ENCODE data around the gene OR52N2. TPM values are rescaled to one million over a fixed set of nuclear protein-coding genes. Genes with fewer than 3 reads are reported as not detected.

The OR52N2 gene
- total RNA-seq, 1 donor from 2014 or later: not detected

DNA sequence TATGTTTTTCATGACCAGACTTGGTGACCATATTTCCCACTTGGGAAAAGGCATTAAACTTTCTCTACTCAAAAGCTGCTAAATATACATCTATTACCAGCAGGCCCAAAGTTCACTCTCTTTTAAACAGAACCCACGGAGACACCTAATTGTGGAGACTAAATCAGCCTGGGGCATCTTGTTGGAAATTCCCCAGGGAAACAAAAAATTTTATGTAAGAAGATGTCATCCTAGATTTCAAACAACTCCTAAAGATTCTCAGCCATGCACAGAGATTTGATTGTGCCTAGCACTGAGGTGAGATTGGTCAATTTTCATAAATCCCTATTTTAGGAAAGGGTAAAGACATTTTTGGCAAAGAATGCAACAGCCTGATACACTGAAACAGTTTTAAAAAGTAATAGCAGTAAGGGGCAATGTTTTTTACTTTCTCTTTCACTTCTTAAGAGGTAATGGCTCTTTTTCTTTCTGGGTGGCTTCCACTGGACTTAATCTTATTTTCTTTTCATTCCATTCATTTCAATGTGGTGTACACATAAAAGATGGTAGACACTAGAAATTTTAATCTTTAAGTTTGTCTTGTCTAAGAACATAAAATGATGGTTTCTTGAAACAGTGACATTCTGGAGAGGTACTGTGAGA lies 9.6 kb downstream of the OR52N2 start:
- H3K9me3 Mint-ChIP-seq (ENCODE audit: unreplicated experiment): no peaks in the 10 kb centered on the region
- H3K4me1 Mint-ChIP-seq (ENCODE audit: unreplicated experiment): peaks cover 7% of the 10 kb centered on the region
- H3K4me3 Mint-ChIP-seq (ENCODE audit: unreplicated experiment): peak overlapping the region; percentile 41
- H3K27ac Mint-ChIP-seq (ENCODE audit: unreplicated experiment): no peak overlapping the region
- DNase-seq (ENCODE audit: extremely low spot score, unreplicated experiment): no peak
- TF ChIP-seq, protein P1, sequence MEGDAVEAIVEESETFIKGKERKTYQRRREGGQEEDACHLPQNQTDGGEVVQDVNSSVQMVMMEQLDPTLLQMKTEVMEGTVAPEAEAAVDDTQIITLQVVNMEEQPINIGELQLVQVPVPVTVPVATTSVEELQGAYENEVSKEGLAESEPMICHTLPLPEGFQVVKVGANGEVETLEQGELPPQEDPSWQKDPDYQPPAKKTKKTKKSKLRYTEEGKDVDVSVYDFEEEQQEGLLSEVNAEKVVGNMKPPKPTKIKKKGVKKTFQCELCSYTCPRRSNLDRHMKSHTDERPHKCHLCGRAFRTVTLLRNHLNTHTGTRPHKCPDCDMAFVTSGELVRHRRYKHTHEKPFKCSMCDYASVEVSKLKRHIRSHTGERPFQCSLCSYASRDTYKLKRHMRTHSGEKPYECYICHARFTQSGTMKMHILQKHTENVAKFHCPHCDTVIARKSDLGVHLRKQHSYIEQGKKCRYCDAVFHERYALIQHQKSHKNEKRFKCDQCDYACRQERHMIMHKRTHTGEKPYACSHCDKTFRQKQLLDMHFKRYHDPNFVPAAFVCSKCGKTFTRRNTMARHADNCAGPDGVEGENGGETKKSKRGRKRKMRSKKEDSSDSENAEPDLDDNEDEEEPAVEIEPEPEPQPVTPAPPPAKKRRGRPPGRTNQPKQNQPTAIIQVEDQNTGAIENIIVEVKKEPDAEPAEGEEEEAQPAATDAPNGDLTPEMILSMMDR (IDR thresholded peaks at IDR 0.05): no peak
- H3K27me3 Mint-ChIP-seq (ENCODE audit: unreplicated experiment): peaks cover 14% of the 10 kb centered on the region
- no peaks in the 10 kb centered on the region for H3K36me3 Mint-ChIP-seq (ENCODE audit: unreplicated experiment)

DNA sequence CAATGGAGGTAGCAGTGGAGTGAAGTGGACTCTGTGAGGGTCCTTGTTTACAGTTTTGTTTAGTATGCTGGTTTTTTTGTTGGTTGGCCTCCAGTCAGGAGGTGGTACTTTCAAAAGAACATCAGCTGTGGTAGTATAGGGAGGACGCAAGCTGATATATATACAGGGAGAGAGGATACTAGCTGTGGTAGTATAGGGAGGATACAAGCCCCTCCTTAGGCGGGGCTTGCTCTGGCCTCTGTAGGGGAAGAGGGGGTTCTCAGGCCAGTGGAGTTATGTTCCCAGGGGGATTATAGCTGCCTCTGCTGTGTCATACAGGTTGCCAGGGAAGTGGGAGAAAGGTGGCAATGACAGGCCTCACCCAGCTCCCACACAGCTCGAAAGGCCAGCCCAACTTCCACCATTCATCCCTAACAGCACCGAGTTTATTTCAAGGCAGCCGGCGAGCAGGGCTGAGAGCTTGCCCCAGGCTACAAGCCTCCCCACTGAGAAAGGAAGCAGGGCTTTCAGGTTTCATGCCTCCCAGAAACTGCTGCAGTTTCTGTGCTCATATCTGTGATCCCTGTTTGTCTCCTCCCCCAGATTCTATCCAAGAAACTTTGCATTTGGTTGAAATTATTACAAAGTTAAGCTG lies 22.6 kb downstream of the OR52N2 start:
- Mint-ChIP-seq H3K4me3 (ENCODE audit: unreplicated experiment) (no peak overlapping the region), H3K4me1 (ENCODE audit: unreplicated experiment) (no peaks in the 10 kb centered on the region), H3K27me3 (ENCODE audit: unreplicated experiment) (no peaks in the 10 kb centered on the region), H3K27ac (ENCODE audit: unreplicated experiment) (no peak overlapping the region), H3K9me3 (ENCODE audit: unreplicated experiment) (no peaks in the 10 kb centered on the region), H3K36me3 (ENCODE audit: unreplicated experiment) (no peaks in the 10 kb centered on the region)
- DNase-seq (ENCODE audit: extremely low spot score, unreplicated experiment): no peak
- TF ChIP-seq, protein P1 (IDR thresholded peaks at IDR 0.05): no peak

DNA sequence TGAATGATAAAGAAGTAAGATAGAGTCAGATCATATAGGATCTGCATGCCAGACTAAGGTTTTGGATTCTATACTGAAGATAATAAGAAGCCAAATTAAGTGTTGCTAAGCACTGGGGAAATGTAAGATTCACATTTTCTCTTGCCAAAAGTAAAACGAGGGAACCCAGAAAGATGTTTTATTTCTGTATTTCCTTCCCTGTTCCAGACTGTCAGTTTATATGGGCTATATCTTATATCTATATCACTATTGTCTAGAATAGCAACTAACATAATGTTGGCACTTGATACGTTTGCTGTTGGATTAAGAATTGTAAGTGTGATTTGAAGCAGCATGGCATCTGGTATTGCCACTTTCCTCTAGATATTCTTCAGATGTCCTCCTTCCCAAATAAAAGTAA lies 24.7 kb downstream of the OR52N2 start:
- no peak for DNase-seq (ENCODE audit: extremely low spot score, unreplicated experiment)
- Mint-ChIP-seq H3K36me3 (ENCODE audit: unreplicated experiment) (no peaks in the 10 kb centered on the region), H3K27ac (ENCODE audit: unreplicated experiment) (no peak overlapping the region), H3K4me1 (ENCODE audit: unreplicated experiment) (no peaks in the 10 kb centered on the region), H3K9me3 (ENCODE audit: unreplicated experiment) (peaks cover 12% of the 10 kb centered on the region), H3K4me3 (ENCODE audit: unreplicated experiment) (no peak overlapping the region), H3K27me3 (ENCODE audit: unreplicated experiment) (no peaks in the 10 kb centered on the region)
- TF ChIP-seq, protein P1 (IDR thresholded peaks at IDR 0.05): no peak

DNA sequence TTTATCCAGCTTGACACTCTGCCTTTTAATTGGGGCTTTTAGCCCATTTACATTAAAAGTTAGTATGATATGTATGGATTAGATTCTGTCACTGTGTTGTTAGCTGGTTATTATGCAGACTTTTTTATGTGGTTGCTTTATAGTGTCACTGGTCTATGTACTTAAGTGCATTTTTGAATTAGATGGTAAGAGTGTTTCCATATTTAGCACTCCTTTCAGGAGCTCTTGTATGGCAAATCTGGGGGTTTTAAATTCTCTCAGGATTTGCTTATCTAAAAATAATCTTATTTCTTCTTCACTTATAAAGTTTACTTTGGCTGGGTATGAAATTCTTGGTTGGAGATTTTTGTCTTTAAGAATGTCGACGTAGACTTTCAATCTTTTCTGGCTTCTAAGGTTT lies 29.0 kb downstream of the OR52N2 start:
- Mint-ChIP-seq H3K27ac (ENCODE audit: unreplicated experiment) (no peak overlapping the region), H3K27me3 (ENCODE audit: unreplicated experiment) (no peaks in the 10 kb centered on the region), H3K36me3 (ENCODE audit: unreplicated experiment) (no peaks in the 10 kb centered on the region), H3K4me1 (ENCODE audit: unreplicated experiment) (no peaks in the 10 kb centered on the region), H3K9me3 (ENCODE audit: unreplicated experiment) (peaks cover 14% of the 10 kb centered on the region), H3K4me3 (ENCODE audit: unreplicated experiment) (no peak overlapping the region)
- TF ChIP-seq, protein P1 (IDR thresholded peaks at IDR 0.05): no peak
- no peak for DNase-seq (ENCODE audit: extremely low spot score, unreplicated experiment)

DNA sequence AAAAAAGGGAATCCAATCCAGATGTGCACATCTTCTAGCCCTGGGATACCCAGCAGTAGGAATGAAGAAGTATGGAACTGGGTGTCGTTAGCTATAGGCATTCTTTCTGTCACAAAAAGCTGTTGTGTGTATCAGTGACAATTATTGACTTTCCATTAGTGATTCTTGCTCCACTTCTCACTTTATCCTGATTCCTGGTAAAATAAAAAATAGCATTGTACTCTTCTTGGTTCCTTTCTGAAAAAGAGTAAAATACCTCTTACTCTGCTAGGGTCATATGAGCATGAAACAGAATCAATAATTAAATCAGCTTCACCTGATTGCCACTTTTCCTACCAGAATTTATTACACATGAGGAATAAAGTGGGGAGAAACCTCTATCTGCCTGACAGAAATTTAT lies 33.1 kb downstream of the OR52N2 start, which contains the start of gene OR52E6:
OR52E6 (minus strand) TSS at position 101 of the 400 bp plus-strand sequence; CDS start at position 101, 0 bp downstream.
- H3K27ac Mint-ChIP-seq (ENCODE audit: unreplicated experiment): no peak within 1 kb of the TSS
- no peaks in the 10 kb centered on the region for H3K36me3 Mint-ChIP-seq (ENCODE audit: unreplicated experiment)
- no peaks in the 10 kb centered on the region for H3K4me1 Mint-ChIP-seq (ENCODE audit: unreplicated experiment)
- no peak for DNase-seq (ENCODE audit: extremely low spot score, unreplicated experiment)
- no peak within 1 kb of the TSS for H3K4me3 Mint-ChIP-seq (ENCODE audit: unreplicated experiment)
- peaks cover 14% of the 10 kb centered on the region for H3K9me3 Mint-ChIP-seq (ENCODE audit: unreplicated experiment)
- TF ChIP-seq, protein P1 (IDR thresholded peaks at IDR 0.05): no peak
- H3K27me3 Mint-ChIP-seq (ENCODE audit: unreplicated experiment): no peaks in the 10 kb centered on the region
